Measurements from ENCODE around the gene FEM1C.

Gene FEM1C, protein sequence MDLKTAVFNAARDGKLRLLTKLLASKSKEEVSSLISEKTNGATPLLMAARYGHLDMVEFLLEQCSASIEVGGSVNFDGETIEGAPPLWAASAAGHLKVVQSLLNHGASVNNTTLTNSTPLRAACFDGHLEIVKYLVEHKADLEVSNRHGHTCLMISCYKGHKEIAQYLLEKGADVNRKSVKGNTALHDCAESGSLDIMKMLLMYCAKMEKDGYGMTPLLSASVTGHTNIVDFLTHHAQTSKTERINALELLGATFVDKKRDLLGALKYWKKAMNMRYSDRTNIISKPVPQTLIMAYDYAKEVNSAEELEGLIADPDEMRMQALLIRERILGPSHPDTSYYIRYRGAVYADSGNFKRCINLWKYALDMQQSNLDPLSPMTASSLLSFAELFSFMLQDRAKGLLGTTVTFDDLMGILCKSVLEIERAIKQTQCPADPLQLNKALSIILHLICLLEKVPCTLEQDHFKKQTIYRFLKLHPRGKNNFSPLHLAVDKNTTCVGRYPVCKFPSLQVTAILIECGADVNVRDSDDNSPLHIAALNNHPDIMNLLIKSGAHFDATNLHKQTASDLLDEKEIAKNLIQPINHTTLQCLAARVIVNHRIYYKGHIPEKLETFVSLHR

DNA sequence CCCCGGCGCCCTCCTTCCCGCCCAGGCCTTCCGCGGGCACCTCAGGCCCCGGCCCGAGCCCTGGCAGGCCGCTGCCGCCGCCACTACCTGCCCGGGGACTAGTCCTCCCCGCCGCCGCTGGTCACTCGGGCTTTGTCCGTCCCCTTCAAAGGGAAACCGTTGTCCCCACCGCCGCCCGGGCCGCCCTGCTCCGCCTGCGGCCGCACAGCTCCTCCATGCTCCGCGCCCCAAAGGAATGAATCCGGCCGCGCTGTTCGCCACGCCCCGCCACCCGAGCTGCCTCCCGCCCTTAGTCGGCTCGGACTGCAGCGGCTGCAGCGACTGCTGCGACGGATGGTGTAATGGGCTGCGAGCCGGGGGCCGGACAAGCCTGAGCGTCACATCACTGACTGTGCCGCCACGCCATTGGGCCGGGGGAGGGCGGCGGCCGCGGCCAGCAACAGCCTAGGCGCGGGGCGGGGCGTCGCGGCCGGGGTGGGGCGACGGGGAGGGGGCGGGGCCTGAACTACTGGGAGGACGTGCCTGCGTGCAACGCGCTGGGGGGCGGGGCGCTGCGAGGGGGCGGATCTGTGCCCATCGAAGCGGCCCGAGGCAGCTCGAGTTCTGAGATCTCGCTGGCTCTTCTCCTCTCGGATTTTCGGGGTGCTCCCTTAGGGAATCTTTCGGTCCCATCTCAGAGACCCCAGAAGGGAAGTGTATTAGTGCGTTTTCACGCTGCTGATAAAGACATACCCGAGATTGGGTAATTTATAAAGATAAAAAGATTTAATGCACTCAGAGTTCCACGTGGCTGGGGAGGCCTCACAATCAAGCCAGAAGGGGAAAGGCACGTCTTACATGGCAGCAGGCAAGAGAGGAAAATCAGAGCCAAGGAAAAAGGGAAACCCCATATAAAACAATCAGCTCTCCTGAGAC is at the start of gene FEM1C:
Gene FEM1C, minus strand, starts transcription at position 340 of the 915 bp plus-strand sequence. CDS start 1,282 bp downstream, outside the sequence.
- ChIA-PET POLR2A (interaction anchor here (0.5 to 2.1 kb wide), 16 partner anchors 10 to 525 kb away, joined by 3 to 13 read pairs (median 6); partner anchors contain the start of genes CCDC112 and TICAM2), CTCF (interaction anchor here (0.6 to 2.4 kb wide), 5 partner anchors 11 to 296 kb away, joined by 3 to 11 read pairs (median 3); no protein-coding TSS in a partner anchor)
- Histone ChIP-seq H3K4me1 (ENCODE audit: control insufficient read depth, insufficient read depth, low read length) (no peaks in the 10 kb centered on the region; the same call in 1 of the 2 replicates), H3K9me3 (ENCODE audit: control insufficient read depth, insufficient read depth, low read depth, low read length) (no peaks in the 10 kb centered on the region), H3K4me3 (ENCODE audit: low read depth, low read length) (peak within 1 kb of the TSS; percentile 87), H3K27ac (ENCODE audit: extremely low read depth, low read depth, low read length) (peak within 1 kb of the TSS; percentile 95), H3K36me3 (ENCODE audit: control insufficient read depth in 2 of 2, insufficient read depth in 1 of 2, low read length in 2 of 2) (peaks cover 4 to 28% of the 10 kb centered on the region in 2 experiments; a peak in 1 of 3 replicates)
- peak; percentile 56 for TF ChIP-seq ZNF501 (tag by site-specific recombination; IDR thresholded peaks at IDR 0.05)
- TF ChIP-seq ZNF292 (tag by site-specific recombination; IDR thresholded peaks at IDR 0.05; ENCODE audit: borderline replicate concordance, low read depth) = no peak
- no peak for TF ChIP-seq ZNF248 (tag by site-specific recombination; IDR thresholded peaks at IDR 0.05)
- peak; percentile 66 for TF ChIP-seq ZNF24 (tag by site-specific recombination; IDR thresholded peaks at IDR 0.05)
- TF ChIP-seq, protein P1, sequence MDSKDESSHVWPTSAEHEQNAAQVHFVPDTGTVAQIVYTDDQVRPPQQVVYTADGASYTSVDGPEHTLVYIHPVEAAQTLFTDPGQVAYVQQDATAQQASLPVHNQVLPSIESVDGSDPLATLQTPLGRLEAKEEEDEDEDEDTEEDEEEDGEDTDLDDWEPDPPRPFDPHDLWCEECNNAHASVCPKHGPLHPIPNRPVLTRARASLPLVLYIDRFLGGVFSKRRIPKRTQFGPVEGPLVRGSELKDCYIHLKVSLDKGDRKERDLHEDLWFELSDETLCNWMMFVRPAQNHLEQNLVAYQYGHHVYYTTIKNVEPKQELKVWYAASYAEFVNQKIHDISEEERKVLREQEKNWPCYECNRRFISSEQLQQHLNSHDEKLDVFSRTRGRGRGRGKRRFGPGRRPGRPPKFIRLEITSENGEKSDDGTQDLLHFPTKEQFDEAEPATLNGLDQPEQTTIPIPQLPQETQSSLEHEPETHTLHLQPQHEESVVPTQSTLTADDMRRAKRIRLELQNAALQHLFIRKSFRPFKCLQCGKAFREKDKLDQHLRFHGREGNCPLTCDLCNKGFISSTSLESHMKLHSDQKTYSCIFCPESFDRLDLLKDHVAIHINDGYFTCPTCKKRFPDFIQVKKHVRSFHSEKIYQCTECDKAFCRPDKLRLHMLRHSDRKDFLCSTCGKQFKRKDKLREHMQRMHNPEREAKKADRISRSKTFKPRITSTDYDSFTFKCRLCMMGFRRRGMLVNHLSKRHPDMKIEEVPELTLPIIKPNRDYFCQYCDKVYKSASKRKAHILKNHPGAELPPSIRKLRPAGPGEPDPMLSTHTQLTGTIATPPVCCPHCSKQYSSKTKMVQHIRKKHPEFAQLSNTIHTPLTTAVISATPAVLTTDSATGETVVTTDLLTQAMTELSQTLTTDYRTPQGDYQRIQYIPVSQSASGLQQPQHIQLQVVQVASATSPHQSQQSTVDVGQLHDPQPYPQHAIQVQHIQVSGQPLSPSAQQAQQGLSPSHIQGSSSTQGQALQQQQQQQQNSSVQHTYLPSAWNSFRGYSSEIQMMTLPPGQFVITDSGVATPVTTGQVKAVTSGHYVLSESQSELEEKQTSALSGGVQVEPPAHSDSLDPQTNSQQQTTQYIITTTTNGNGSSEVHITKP (tag by site-specific recombination; IDR thresholded peaks at IDR 0.05) = no peak
- no peak for TF ChIP-seq ZNF791 (tag by site-specific recombination; IDR thresholded peaks at IDR 0.05)
- no peak for TF ChIP-seq ZFP41 (tag by site-specific recombination; IDR thresholded peaks at IDR 0.05; ENCODE audit: borderline replicate concordance)
- TF ChIP-seq, protein P2, sequence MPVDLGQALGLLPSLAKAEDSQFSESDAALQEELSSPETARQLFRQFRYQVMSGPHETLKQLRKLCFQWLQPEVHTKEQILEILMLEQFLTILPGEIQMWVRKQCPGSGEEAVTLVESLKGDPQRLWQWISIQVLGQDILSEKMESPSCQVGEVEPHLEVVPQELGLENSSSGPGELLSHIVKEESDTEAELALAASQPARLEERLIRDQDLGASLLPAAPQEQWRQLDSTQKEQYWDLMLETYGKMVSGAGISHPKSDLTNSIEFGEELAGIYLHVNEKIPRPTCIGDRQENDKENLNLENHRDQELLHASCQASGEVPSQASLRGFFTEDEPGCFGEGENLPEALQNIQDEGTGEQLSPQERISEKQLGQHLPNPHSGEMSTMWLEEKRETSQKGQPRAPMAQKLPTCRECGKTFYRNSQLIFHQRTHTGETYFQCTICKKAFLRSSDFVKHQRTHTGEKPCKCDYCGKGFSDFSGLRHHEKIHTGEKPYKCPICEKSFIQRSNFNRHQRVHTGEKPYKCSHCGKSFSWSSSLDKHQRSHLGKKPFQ (tag by site-specific recombination; IDR thresholded peaks at IDR 0.05) = no peak
- TF ChIP-seq ZNF433 (tag by site-specific recombination; IDR thresholded peaks at IDR 0.05; ENCODE audit: low read depth) = no peak
- TF ChIP-seq ZNF138 (tag by site-specific recombination; IDR thresholded peaks at IDR 0.05; ENCODE audit: borderline replicate concordance) = no peak
- no peak for TF ChIP-seq OVOL3 (tag by site-specific recombination; IDR thresholded peaks at IDR 0.05)
- no peak for TF ChIP-seq MEIS1 (CRISPR knock-in tag; IDR thresholded peaks at IDR 0.05; ENCODE audit: borderline replicate concordance)
- no peak for TF ChIP-seq ZNF169 (tag by site-specific recombination; IDR thresholded peaks at IDR 0.05)
- no peak for TF ChIP-seq ZNF211 (tag by site-specific recombination; IDR thresholded peaks at IDR 0.05; ENCODE audit: low read depth)
- peak; percentile 85 for TF ChIP-seq GFI1B (tag by site-specific recombination; IDR thresholded peaks at IDR 0.05)
- TF ChIP-seq ZNF223 (tag by site-specific recombination; IDR thresholded peaks at IDR 0.05) = no peak
- no peak for TF ChIP-seq ZNF473 (tag by site-specific recombination; IDR thresholded peaks at IDR 0.05)
- peak; percentile 46 for TF ChIP-seq SCRT2 (tag by site-specific recombination; IDR thresholded peaks at IDR 0.05)
- no peak for TF ChIP-seq ZNF423 (tag by site-specific recombination; IDR thresholded peaks at IDR 0.05)
- TF ChIP-seq ZBTB7A (tag by site-specific recombination; IDR thresholded peaks at IDR 0.05; ENCODE audit: low read depth) = no peak
- TF ChIP-seq, protein P3, sequence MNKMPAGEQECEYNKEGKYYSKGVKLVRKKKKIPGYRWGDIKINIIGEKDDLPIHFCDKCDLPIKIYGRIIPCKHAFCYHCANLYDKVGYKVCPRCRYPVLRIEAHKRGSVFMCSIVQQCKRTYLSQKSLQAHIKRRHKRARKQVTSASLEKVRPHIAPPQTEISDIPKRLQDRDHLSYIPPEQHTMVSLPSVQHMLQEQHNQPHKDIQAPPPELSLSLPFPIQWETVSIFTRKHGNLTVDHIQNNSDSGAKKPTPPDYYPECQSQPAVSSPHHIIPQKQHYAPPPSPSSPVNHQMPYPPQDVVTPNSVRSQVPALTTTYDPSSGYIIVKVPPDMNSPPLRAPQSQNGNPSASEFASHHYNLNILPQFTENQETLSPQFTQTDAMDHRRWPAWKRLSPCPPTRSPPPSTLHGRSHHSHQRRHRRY (tag by site-specific recombination; IDR thresholded peaks at IDR 0.05) = no peak
- 0 out of 2 replicates have a peak, but pooled peaks have one; percentile 34 for TF ChIP-seq YY2 (tag by site-specific recombination; IDR thresholded peaks at IDR 0.05)
- TF ChIP-seq ZNF239 (tag by site-specific recombination; IDR thresholded peaks at IDR 0.05) = no peak
- peak; percentile 90 for TF ChIP-seq ZNF510 (tag by site-specific recombination; IDR thresholded peaks at IDR 0.05; ENCODE audit: insufficient replicate concordance)
- no peak for TF ChIP-seq FEZF1 (tag by site-specific recombination; IDR thresholded peaks at IDR 0.05)
- no peak for TF ChIP-seq ZNF560 (tag by site-specific recombination; IDR thresholded peaks at IDR 0.05; ENCODE audit: borderline replicate concordance)
- TF ChIP-seq, protein P4, sequence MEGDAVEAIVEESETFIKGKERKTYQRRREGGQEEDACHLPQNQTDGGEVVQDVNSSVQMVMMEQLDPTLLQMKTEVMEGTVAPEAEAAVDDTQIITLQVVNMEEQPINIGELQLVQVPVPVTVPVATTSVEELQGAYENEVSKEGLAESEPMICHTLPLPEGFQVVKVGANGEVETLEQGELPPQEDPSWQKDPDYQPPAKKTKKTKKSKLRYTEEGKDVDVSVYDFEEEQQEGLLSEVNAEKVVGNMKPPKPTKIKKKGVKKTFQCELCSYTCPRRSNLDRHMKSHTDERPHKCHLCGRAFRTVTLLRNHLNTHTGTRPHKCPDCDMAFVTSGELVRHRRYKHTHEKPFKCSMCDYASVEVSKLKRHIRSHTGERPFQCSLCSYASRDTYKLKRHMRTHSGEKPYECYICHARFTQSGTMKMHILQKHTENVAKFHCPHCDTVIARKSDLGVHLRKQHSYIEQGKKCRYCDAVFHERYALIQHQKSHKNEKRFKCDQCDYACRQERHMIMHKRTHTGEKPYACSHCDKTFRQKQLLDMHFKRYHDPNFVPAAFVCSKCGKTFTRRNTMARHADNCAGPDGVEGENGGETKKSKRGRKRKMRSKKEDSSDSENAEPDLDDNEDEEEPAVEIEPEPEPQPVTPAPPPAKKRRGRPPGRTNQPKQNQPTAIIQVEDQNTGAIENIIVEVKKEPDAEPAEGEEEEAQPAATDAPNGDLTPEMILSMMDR (tag by site-specific recombination; IDR thresholded peaks at IDR 0.05) = peak; percentile 16; the same call in 1 of the 2 replicates
